Measurements from ENCODE around the gene SUSD6. TPM values are rescaled to one million over a fixed set of nuclear protein-coding genes. Genes with fewer than 3 reads are reported as not detected.
A peak's percentile ranks its signal among the peaks of the same experiment; 100 is the strongest.

SUSD6 gene
- total and polyA plus RNA-seq, 2 donors from 2014 or later = 14.3 to 84.2 TPM

DNA sequence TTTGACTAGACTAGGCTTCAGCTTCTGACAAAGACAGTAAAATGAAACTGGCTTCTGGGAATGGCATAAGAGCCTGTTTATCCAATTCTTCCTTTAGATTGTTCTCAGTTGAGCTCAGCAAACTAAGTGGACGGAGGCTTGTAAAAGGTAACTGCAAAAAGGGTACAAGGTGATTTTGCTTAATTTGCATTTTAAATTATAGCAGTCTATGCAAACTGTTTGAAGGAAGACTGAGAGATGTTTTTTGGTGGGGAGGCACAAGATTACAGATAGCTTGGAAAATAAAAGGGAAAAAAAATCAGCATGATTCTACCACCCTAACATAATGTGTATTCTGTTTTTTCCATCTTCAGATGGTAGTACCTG lies 5.0 kb downstream of the SUSD6 start:
- peak overlapping the region in 1 of 3 donors; percentile 38 for H3K9ac ChIP-seq (ENCODE audit: low read length in 3 of 3)

GRCh38 chr14:69617796-69618195 lies 6.4 kb downstream of the SUSD6 start:
- Histone ChIP-seq H3K4me1 (ENCODE audit: control insufficient read depth in 2 of 3, insufficient read depth in 2 of 3, low read depth in 1 of 3, low read length in 3 of 3) (peaks cover 7 to 82% (median 52%) of the 10 kb centered on the region in 3 donors), H3K4me3 (ENCODE audit: low read length in 3 of 3) (no peak overlapping the region), H3K9ac (ENCODE audit: low read length in 3 of 3) (no peak overlapping the region), H3K27me3 (ENCODE audit: control insufficient read depth, insufficient read depth, low read length) (no peaks in the 10 kb centered on the region), H3K9me3 (ENCODE audit: control insufficient read depth in 2 of 3, insufficient read depth in 1 of 3, low read length in 3 of 3) (no peaks in the 10 kb centered on the region), H3K36me3 (ENCODE audit: control insufficient read depth in 2 of 3, insufficient read depth in 3 of 3, low read length in 3 of 3) (no peaks in the 10 kb centered on the region), H3K27ac (ENCODE audit: low read depth in 2 of 2, low read length in 2 of 2) (peak overlapping the region in 1 of 2 donors; percentile 1)
- FAIRE-seq = no peak
- intact Hi-C loops (cut with DNase I) = no loop called here
- no peak for TF ChIP-seq CTCF (IDR thresholded peaks at IDR 0.05; ENCODE audit: borderline replicate concordance, extremely low read depth, insufficient read depth)
- DNase-seq = no peak

More for the DNA sequence above, 5.0 kb downstream of the SUSD6 start:
- Histone ChIP-seq H3K4me1 (ENCODE audit: control insufficient read depth in 2 of 3, insufficient read depth in 2 of 3, low read depth in 1 of 3, low read length in 3 of 3) (peaks cover 7 to 73% (median 50%) of the 10 kb centered on the region in 3 donors), H3K36me3 (ENCODE audit: control insufficient read depth in 2 of 3, insufficient read depth in 3 of 3, low read length in 3 of 3) (no peaks in the 10 kb centered on the region), H3K27me3 (ENCODE audit: control insufficient read depth, insufficient read depth, low read length) (no peaks in the 10 kb centered on the region), H3K27ac (ENCODE audit: low read depth in 2 of 2, low read length in 2 of 2) (peak overlapping the region; percentile 56 to 83), H3K4me3 (ENCODE audit: low read length in 3 of 3) (peak overlapping the region in 2 of 3 donors; percentile 9 to 11), H3K9me3 (ENCODE audit: control insufficient read depth in 2 of 3, insufficient read depth in 1 of 3, low read length in 3 of 3) (no peaks in the 10 kb centered on the region)
- intact Hi-C loops (cut with DNase I) = no loop called here
- TF ChIP-seq CTCF (IDR thresholded peaks at IDR 0.05; ENCODE audit: borderline replicate concordance, extremely low read depth, insufficient read depth) = no peak
- FAIRE-seq = no peak
- no peak for DNase-seq

- Histone ChIP-seq H3K9me3 (ENCODE audit: control insufficient read depth in 2 of 3, insufficient read depth in 1 of 3, low read length in 3 of 3) (no peaks in the 10 kb centered on the region), H3K36me3 (ENCODE audit: control insufficient read depth in 2 of 3, insufficient read depth in 3 of 3, low read length in 3 of 3) (no peaks in the 10 kb centered on the region), H3K27me3 (ENCODE audit: control insufficient read depth, insufficient read depth, low read length) (no peaks in the 10 kb centered on the region), H3K9ac (ENCODE audit: low read length in 3 of 3) (no peak overlapping the region), H3K27ac (ENCODE audit: low read depth in 2 of 2, low read length in 2 of 2) (peak overlapping the region in 1 of 2 donors; percentile 18), H3K4me3 (ENCODE audit: low read length in 3 of 3) (no peak overlapping the region), H3K4me1 (ENCODE audit: control insufficient read depth in 2 of 3, insufficient read depth in 2 of 3, low read depth in 1 of 3, low read length in 3 of 3) (peaks cover 5 to 82% (median 45%) of the 10 kb centered on the region in 3 donors)
- DNase-seq (no peak), FAIRE-seq (no peak)
- TF ChIP-seq CTCF (IDR thresholded peaks at IDR 0.05; ENCODE audit: borderline replicate concordance, extremely low read depth, insufficient read depth) = no peak
- intact Hi-C loops (cut with DNase I) = no loop called here
Measured at GRCh38 chr14:69619012-69619411, 7.6 kb downstream of the SUSD6 start.

GRCh38 chr14:69620211-69620611 lies 8.8 kb downstream of the SUSD6 start:
- DNase-seq (no peak), FAIRE-seq (no peak)
- Histone ChIP-seq H3K9ac (ENCODE audit: low read length in 3 of 3) (no peak overlapping the region), H3K27ac (ENCODE audit: low read depth in 2 of 2, low read length in 2 of 2) (peak overlapping the region in 1 of 2 donors; percentile 14), H3K4me1 (ENCODE audit: control insufficient read depth in 2 of 3, insufficient read depth in 2 of 3, low read depth in 1 of 3, low read length in 3 of 3) (peaks cover 3 to 82% (median 41%) of the 10 kb centered on the region in 3 donors), H3K27me3 (ENCODE audit: control insufficient read depth, insufficient read depth, low read length) (no peaks in the 10 kb centered on the region), H3K4me3 (ENCODE audit: low read length in 3 of 3) (no peak overlapping the region), H3K36me3 (ENCODE audit: control insufficient read depth in 2 of 3, insufficient read depth in 3 of 3, low read length in 3 of 3) (no peaks in the 10 kb centered on the region), H3K9me3 (ENCODE audit: control insufficient read depth in 2 of 3, insufficient read depth in 1 of 3, low read length in 3 of 3) (no peaks in the 10 kb centered on the region)
- intact Hi-C loops (cut with DNase I) = no loop called here
- no peak for TF ChIP-seq CTCF (IDR thresholded peaks at IDR 0.05; ENCODE audit: borderline replicate concordance, extremely low read depth, insufficient read depth)

Measured in kidney (tissue), 14 donors.